C4-2B (cell line): ENCODE results near the gene TEX13C.

ENCODE experiments used
- CTCF ChIP-seq: fragments of 450-650 bp; conservative IDR thresholded peaks from 2 replicates; pipeline ENCODE4 v1.5.1; 2017; ENCODE audit warnings: mild to moderate bottlenecking
- ZFX ChIP-seq: fragments of 450-650 bp; IDR thresholded peaks from 2 replicates; pipeline ENCODE4 v1.6.1; 2017

- TF ChIP-seq CTCF: no peak
- TF ChIP-seq ZFX: no peak
These were observed 25.6 kb upstream of the TEX13C start for GRCh38 chrX:125293850-125294780.
